ENCODE measurements around the gene PAIP2B. TPM values are rescaled to one million over a fixed set of nuclear protein-coding genes. Genes with fewer than 3 reads are reported as not detected.

Gene PAIP2B
- polyA plus RNA-seq, 3 donors, result 0.08 to 0.20 (median 0.17) TPM

DNA sequence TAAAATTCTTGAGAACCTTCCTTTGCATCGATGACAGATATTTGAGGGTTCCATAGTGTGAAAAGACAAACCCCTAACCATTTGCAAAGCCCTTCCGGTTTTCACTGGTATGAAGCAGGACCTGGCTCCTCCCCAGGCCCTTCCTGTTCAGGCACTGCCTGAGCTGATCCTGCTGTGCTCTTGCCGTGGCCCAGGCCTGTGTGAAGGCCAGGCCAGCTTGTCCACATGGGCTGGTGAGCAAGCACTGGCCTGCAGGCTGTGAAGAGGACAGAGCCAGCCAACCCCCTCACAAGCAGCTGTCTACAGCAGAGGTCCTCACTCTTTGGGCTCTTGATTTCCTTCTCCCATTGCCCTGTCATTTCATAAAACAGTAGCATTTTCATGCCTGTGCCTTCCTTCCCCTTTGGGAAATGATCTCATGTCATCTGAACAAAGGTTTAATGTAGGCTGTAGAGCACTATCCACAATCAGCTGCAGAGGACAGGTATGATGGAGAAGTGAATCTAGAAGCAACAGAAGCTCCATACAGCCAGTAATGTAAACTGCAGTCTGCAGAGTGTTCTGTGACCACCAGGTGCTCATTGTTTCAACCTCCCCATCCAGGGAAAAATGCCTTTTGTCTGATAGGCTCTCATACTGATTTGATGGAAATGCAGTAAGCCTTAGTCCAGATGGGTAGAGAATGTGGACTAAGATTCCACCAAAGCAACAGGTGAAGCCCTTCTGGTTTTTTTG is 76.7 kb downstream of the PAIP2B start:
- no peak for DNase-seq
- H3K27ac Mint-ChIP-seq, result peak overlapping the region in 1 of 7 donors; percentile 34
- Histone ChIP-seq H3K27ac (ENCODE audit: low read depth in 1 of 2, low read length in 2 of 2) (no peak overlapping the region), H3K27me3 (ENCODE audit: control insufficient read depth in 2 of 2, insufficient read depth in 2 of 2, low read length in 2 of 2) (no peaks in the 10 kb centered on the region), H4K20me1 (ENCODE audit: insufficient read depth, low read length) (no peaks in the 10 kb centered on the region), H3K9me3 (replicated peaks in 1 of 2; ENCODE audit: control insufficient read depth in 1 of 2, insufficient read depth in 1 of 2, low read length in 2 of 2) (no peaks in the 10 kb centered on the region), H3K36me3 (replicated peaks in 1 of 2; ENCODE audit: control insufficient read depth in 1 of 2, insufficient read depth in 2 of 2, low read length in 2 of 2) (peaks cover 50 to 56% of the 10 kb centered on the region in 2 donors), H3K9ac (ENCODE audit: insufficient read depth, low read length, poor library complexity, severe bottlenecking) (no peak overlapping the region), H3K4me2 (replicated peaks; ENCODE audit: extremely low read depth, low read length, poor library complexity, severe bottlenecking) (no peak overlapping the region), H3K79me2 (ENCODE audit: insufficient read depth, low read length) (no peaks in the 10 kb centered on the region), H3K4me1 (ENCODE audit: control insufficient read depth in 1 of 2, insufficient read depth in 2 of 2, low read length in 2 of 2) (no peaks in the 10 kb centered on the region), H3K4me3 (replicated peaks in 1 of 3; ENCODE audit: low read depth in 2 of 3, low read length in 3 of 3) (no peak overlapping the region), H2AFZ (ENCODE audit: insufficient read depth, low read depth, low read length, poor library complexity, severe bottlenecking) (no peak overlapping the region)
- TF ChIP-seq, protein P1, sequence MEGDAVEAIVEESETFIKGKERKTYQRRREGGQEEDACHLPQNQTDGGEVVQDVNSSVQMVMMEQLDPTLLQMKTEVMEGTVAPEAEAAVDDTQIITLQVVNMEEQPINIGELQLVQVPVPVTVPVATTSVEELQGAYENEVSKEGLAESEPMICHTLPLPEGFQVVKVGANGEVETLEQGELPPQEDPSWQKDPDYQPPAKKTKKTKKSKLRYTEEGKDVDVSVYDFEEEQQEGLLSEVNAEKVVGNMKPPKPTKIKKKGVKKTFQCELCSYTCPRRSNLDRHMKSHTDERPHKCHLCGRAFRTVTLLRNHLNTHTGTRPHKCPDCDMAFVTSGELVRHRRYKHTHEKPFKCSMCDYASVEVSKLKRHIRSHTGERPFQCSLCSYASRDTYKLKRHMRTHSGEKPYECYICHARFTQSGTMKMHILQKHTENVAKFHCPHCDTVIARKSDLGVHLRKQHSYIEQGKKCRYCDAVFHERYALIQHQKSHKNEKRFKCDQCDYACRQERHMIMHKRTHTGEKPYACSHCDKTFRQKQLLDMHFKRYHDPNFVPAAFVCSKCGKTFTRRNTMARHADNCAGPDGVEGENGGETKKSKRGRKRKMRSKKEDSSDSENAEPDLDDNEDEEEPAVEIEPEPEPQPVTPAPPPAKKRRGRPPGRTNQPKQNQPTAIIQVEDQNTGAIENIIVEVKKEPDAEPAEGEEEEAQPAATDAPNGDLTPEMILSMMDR (IDR thresholded peaks at IDR 0.05), result no peak
- H3K9me3 Mint-ChIP-seq, result no peaks in the 10 kb centered on the region
- intact Hi-C loops (cut with micrococcal nuclease), result no loop called here
- WGBS (ENCODE audit: insufficient coverage), result 75% methylated on average over 3 of the region's 3 CpGs
- no peaks in the 10 kb centered on the region for H3K4me1 Mint-ChIP-seq
- peaks cover under 1 to 2% (median 1%) of the 10 kb centered on the region in 3 donors for H3K27me3 Mint-ChIP-seq (ENCODE audit: low read depth in 3 of 3)
- H3K36me3 Mint-ChIP-seq, result peaks cover 50 to 55% of the 10 kb centered on the region in 2 donors
- no peak overlapping the region for H3K4me3 Mint-ChIP-seq

DNA sequence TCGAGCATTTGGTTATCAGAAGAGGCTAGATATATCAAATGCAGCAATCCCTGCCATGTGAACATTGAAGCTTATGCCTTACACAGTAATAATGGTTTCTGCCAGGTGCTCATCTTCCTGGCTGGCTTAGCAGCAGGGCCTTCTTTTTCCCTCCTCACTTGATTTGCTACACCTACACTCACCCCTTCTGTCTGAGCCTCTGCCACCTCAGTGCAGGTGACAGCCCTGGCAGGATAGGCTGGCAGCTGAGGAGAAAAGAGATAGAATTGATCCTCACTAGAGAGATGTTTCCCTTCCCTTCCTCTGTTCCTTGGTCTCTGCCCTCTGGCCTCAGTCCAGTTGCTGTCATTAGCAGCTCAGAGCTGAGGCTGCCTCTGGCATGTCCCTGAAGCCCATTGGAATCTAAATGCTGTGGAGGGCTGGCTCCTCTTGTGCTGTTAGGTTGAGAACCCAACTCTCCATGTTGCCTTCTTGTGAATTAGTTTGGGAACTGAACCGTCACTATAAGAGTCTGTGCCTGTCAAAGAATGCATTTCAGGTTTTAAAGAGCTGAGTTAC is 78.3 kb downstream of the PAIP2B start:
- Histone ChIP-seq H3K27ac (ENCODE audit: low read depth in 1 of 2, low read length in 2 of 2) (no peak overlapping the region), H3K36me3 (replicated peaks in 1 of 2; ENCODE audit: control insufficient read depth in 1 of 2, insufficient read depth in 2 of 2, low read length in 2 of 2) (peaks cover 67 to 73% of the 10 kb centered on the region in 2 donors), H3K27me3 (ENCODE audit: control insufficient read depth in 2 of 2, insufficient read depth in 2 of 2, low read length in 2 of 2) (no peaks in the 10 kb centered on the region), H2AFZ (ENCODE audit: insufficient read depth, low read depth, low read length, poor library complexity, severe bottlenecking) (no peak overlapping the region), H3K4me3 (replicated peaks in 1 of 3; ENCODE audit: low read depth in 2 of 3, low read length in 3 of 3) (no peak overlapping the region), H3K4me1 (ENCODE audit: control insufficient read depth in 1 of 2, insufficient read depth in 2 of 2, low read length in 2 of 2) (no peaks in the 10 kb centered on the region), H3K9ac (ENCODE audit: insufficient read depth, low read length, poor library complexity, severe bottlenecking) (no peak overlapping the region), H4K20me1 (ENCODE audit: insufficient read depth, low read length) (no peaks in the 10 kb centered on the region), H3K79me2 (ENCODE audit: insufficient read depth, low read length) (no peaks in the 10 kb centered on the region), H3K4me2 (replicated peaks; ENCODE audit: extremely low read depth, low read length, poor library complexity, severe bottlenecking) (no peak overlapping the region), H3K9me3 (replicated peaks in 1 of 2; ENCODE audit: control insufficient read depth in 1 of 2, insufficient read depth in 1 of 2, low read length in 2 of 2) (no peaks in the 10 kb centered on the region)
- TF ChIP-seq, protein P1 (IDR thresholded peaks at IDR 0.05), result no peak
- Mint-ChIP-seq H3K27me3 (ENCODE audit: low read depth in 3 of 3) (peaks cover 0 to 2% (median 1%) of the 10 kb centered on the region in 3 donors), H3K4me3 (no peak overlapping the region), H3K36me3 (peaks cover 67 to 72% of the 10 kb centered on the region in 2 donors), H3K27ac (peak overlapping the region in 1 of 7 donors; percentile 4), H3K4me1 (no peaks in the 10 kb centered on the region), H3K9me3 (no peaks in the 10 kb centered on the region)
- 100% methylated on average over 1 of the region's 2 CpGs for WGBS (ENCODE audit: insufficient coverage)
- intact Hi-C loops (cut with micrococcal nuclease), result no loop called here
- DNase-seq, result no peak

All from CD14-positive monocyte (primary cell).